PC-3 (cell line): ENCODE results near the gene TPK1. TPM values are rescaled to one million over a fixed set of nuclear protein-coding genes. Genes with fewer than 3 reads are reported as not detected.

Experiments
- ATAC-seq: fragments of 200-7000 bp; cut with Tn5 transposase; 2 replicates; pipeline ENCODE4 v1.9.1; 2020; ENCODE audit warnings: mild to moderate bottlenecking, moderate library complexity
- BruUV-seq: library from RNA; stranded (reverse); fragments of 400-500 nt; replicated peaks from 2 replicates; lab custom pipeline; 2021; lab: Mats Ljungman, UMichigan
- CTCF ChIA-PET: fragments of 300-600 bp; sonication (Branson Sonifier 250); formaldehyde crosslinking; loops from one replicate; lab custom pipeline; 2022; ENCODE audit warnings: antibody characterized with exemption; lab: Charles Lee
- POLR2A ChIA-PET: fragments of 300-600 bp; sonication (Branson Sonifier 250); formaldehyde crosslinking; loops from one replicate; lab custom pipeline; 2022; ENCODE audit warnings: antibody characterized with exemption; ENCODE audit not compliant: unreplicated experiment; lab: Charles Lee
- DNase-seq: peaks from one replicate; pipeline ENCODE4 v3.0.0-alpha.2; 2015
- H2AFZ ChIP-seq: fragments of 300-600 bp; sonication (generic); 2 replicates; pipeline ENCODE4 v1.6.0; 2016; ENCODE audit warnings: antibody characterized with exemption, low read length
- H3F3A ChIP-seq: fragments of 300-600 bp; sonication (generic); one replicate; pipeline ENCODE4 v1.6.0; 2017; ENCODE audit warnings: antibody characterized with exemption, low read length, control low read depth, mild to moderate bottlenecking; ENCODE audit not compliant: unreplicated experiment
- H3K27ac ChIP-seq: fragments of 300-600 bp; sonication (generic); 2 replicates; pipeline ENCODE4 v1.5.1; 2016; ENCODE audit warnings: mild to moderate bottlenecking, low read length
- H3K27me3 ChIP-seq: fragments of 300-600 bp; sonication (generic); 2 replicates; pipeline ENCODE4 v1.6.1; 2016; ENCODE audit warnings: low read length, mixed read lengths
- H3K36me3 ChIP-seq: fragments of 300-600 bp; sonication (generic); 2 replicates; pipeline ENCODE4 v1.6.1; 2016; ENCODE audit warnings: low read depth, mixed run types, low read length, mixed read lengths
- H3K4me1 ChIP-seq: fragments of 300-600 bp; sonication (generic); 2 replicates; pipeline ENCODE4 v1.5.1; 2016; ENCODE audit warnings: low read length; ENCODE audit not compliant: insufficient read depth
- H3K4me2 ChIP-seq: fragments of 300-600 bp; sonication (generic); 2 replicates; pipeline ENCODE4 v1.6.0; 2016; ENCODE audit warnings: low read length
- H3K4me3 ChIP-seq: fragments of 300-600 bp; sonication (generic); 2 replicates; pipeline ENCODE4 v1.5.1; 2016; ENCODE audit warnings: mild to moderate bottlenecking, low read length, mixed read lengths
- H3K79me2 ChIP-seq: fragments of 300-600 bp; sonication (generic); 2 replicates; pipeline ENCODE4 v1.6.1; 2017; ENCODE audit warnings: low read length, mixed read lengths
- H3K9ac ChIP-seq: fragments of 300-600 bp; sonication (generic); 2 replicates; pipeline ENCODE4 v1.6.0; 2016; ENCODE audit warnings: mild to moderate bottlenecking, low read length
- H3K9me2 ChIP-seq: fragments of 300-600 bp; sonication (generic); replicated peaks from 2 replicates; pipeline ENCODE4 v1.6.1; 2016; ENCODE audit warnings: mixed run types, low read length, mixed read lengths
- H3K9me3 ChIP-seq: fragments of 300-600 bp; sonication (generic); 2 replicates; pipeline ENCODE4 v1.6.1; 2016; ENCODE audit warnings: low read length, mixed read lengths
- H4K20me1 ChIP-seq: fragments of 300-600 bp; sonication (generic); 2 replicates; pipeline ENCODE4 v1.6.1; 2016; ENCODE audit warnings: low read length, mixed read lengths
- EZH2 ChIP-seq: fragments of 300-600 bp; sonication (generic); IDR thresholded peaks from one replicate; pipeline ENCODE4 v1.6.1; 2017; ENCODE audit warnings: antibody characterized with exemption, mild to moderate bottlenecking, low read length; ENCODE audit not compliant: unreplicated experiment
- EZH2phosphoT487 ChIP-seq: fragments of 300-600 bp; sonication (generic); IDR thresholded peaks from 2 replicates; pipeline ENCODE4 v1.6.1; 2018; ENCODE audit warnings: mild to moderate bottlenecking, antibody characterized with exemption, low read length, borderline replicate concordance
- intact Hi-C: fragments of 100-400 bp; cut with micrococcal nuclease; formaldehyde crosslinking; loops from 2 replicates; pipeline ENCODE4 v1.9.0; 2023
- total RNA-seq: library from RNA; depleted of rRNA; stranded (reverse); fragments of >200 nt; gene quantifications from 2 replicates; pipeline ENCODE4 v1.2.3, GENCODE V29; 2014
- TF ChIP-seq, protein P1 (sequence below): fragments of 300-600 bp; sonication (generic); conservative IDR thresholded peaks from 2 replicates; pipeline ENCODE4 v1.5.1; 2017; ENCODE audit warnings: antibody characterized with exemption, low read depth, mild to moderate bottlenecking, low read length

Gene TPK1
- total RNA-seq, 1 experiment from 2014 or later, result 4.5 TPM

DNA sequence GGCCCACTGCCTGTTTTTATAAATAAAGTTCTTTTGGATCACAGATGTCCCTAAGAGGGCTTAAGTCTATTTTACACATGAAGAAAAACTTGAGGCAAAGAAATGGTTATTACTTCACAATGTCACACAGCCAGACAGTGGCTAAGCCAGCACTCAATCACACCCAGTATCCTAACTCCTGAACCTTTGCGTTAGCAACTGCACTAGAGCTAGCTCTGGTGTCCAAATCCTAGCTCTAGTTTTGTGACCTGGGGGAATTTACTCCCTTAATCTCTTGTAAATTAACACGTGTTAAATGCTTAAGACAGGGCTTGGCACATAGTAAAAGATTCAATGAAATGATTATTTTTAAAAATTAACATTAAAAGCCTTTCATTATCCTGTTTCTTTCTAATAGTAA is 49.0 kb upstream of the TPK1 start:
- Histone ChIP-seq H3K79me2 (no peaks in the 10 kb centered on the region), H3K9ac (no peak overlapping the region), H3F3A (no peaks in the 10 kb centered on the region), H2AFZ (no peak overlapping the region), H3K4me1 (no peaks in the 10 kb centered on the region), H3K9me3 (no peaks in the 10 kb centered on the region), H3K4me2 (no peak overlapping the region), H3K4me3 (no peak overlapping the region), H3K36me3 (no peaks in the 10 kb centered on the region), H3K27ac (no peak overlapping the region), H3K9me2 (no peaks in the 10 kb centered on the region), H3K27me3 (peaks cover 66% of the 10 kb centered on the region), H4K20me1 (no peaks in the 10 kb centered on the region)
- DNase-seq, result no peak
- TF ChIP-seq EZH2phosphoT487 (no peak), EZH2 (no peak)
- TF ChIP-seq, protein P1, sequence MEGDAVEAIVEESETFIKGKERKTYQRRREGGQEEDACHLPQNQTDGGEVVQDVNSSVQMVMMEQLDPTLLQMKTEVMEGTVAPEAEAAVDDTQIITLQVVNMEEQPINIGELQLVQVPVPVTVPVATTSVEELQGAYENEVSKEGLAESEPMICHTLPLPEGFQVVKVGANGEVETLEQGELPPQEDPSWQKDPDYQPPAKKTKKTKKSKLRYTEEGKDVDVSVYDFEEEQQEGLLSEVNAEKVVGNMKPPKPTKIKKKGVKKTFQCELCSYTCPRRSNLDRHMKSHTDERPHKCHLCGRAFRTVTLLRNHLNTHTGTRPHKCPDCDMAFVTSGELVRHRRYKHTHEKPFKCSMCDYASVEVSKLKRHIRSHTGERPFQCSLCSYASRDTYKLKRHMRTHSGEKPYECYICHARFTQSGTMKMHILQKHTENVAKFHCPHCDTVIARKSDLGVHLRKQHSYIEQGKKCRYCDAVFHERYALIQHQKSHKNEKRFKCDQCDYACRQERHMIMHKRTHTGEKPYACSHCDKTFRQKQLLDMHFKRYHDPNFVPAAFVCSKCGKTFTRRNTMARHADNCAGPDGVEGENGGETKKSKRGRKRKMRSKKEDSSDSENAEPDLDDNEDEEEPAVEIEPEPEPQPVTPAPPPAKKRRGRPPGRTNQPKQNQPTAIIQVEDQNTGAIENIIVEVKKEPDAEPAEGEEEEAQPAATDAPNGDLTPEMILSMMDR, result no peak
- intact Hi-C loops, result no loop called here
- ChIA-PET CTCF (no interaction called here), POLR2A (no interaction called here)
- no TSS peak for BruUV-seq
- ATAC-seq, result no peak

DNA sequence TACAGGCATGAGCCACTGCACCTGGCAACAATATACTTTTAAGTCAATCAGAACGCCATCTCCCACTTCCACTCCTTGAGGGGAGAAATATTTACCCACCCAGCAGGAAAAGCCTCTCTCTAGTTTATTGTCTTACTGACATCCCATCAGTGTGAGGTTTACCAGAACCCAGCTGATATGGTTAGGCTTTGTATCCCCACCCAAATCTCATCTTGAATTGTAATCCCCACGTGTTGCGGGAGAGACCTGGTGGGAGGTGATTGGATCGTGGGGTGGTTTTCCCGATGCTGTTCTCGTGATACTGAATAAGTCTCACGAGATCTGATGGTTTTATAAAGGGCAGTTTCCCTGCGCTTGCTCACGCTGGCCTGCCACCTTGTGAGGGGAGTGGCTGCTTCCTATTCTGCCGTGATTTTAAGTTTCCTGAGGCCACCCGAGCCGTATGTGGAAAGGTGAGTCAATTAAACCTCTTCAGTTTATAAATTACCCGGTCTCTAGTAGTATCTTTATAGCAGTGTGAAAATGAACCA is 37.5 kb upstream of the TPK1 start:
- Histone ChIP-seq H4K20me1 (no peaks in the 10 kb centered on the region), H3K36me3 (no peaks in the 10 kb centered on the region), H3F3A (no peaks in the 10 kb centered on the region), H3K9me2 (no peaks in the 10 kb centered on the region), H3K79me2 (no peaks in the 10 kb centered on the region), H3K4me2 (no peak overlapping the region), H2AFZ (no peak overlapping the region), H3K27me3 (peaks cover 62% of the 10 kb centered on the region), H3K4me3 (no peak overlapping the region), H3K4me1 (no peaks in the 10 kb centered on the region), H3K9ac (no peak overlapping the region), H3K27ac (no peak overlapping the region), H3K9me3 (no peaks in the 10 kb centered on the region)
- no TSS peak for BruUV-seq
- ATAC-seq (no peak; the same call in 1 of the 2 replicates), DNase-seq (no peak)
- TF ChIP-seq, protein P1, result no peak
- TF ChIP-seq EZH2phosphoT487 (no peak), EZH2 (no peak)
- CTCF ChIA-PET, result no interaction called here
- POLR2A ChIA-PET, result no interaction called here
- intact Hi-C loops, result no loop called here

DNA sequence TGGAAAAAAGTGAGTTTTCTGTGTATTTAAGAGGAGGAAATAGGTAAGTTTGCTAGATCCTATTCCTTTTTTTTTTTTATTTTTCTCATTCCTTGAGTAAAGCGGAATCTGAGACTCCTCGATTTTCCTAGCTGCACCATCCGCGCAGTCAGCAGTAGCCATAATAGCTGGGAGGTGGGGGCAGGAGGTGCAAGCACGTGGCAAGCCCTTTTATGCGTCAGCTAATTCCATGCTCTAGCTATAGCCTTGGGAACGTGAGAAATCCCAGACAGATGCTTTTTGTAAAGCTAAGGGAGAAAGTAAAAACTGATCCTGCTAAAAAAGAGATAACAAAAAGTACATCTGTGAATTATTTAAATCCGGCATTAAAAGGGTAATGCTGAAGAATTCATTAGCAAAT is 33.2 kb upstream of the TPK1 start:
- H3K4me2 ChIP-seq, result no peak overlapping the region
- H3K27ac ChIP-seq, result no peak overlapping the region
- no peaks in the 10 kb centered on the region for H3K9me2 ChIP-seq
- no peaks in the 10 kb centered on the region for H3K4me1 ChIP-seq
- H3K9ac ChIP-seq, result no peak overlapping the region
- CTCF ChIA-PET, result no interaction called here
- POLR2A ChIA-PET, result no interaction called here
- no peak overlapping the region for H3K4me3 ChIP-seq
- peaks cover 59% of the 10 kb centered on the region for H3K27me3 ChIP-seq
- no peak for ATAC-seq
- BruUV-seq, result no TSS peak
- H3K9me3 ChIP-seq, result no peaks in the 10 kb centered on the region
- H3F3A ChIP-seq, result no peaks in the 10 kb centered on the region
- intact Hi-C loops, result no loop called here
- H3K36me3 ChIP-seq, result no peaks in the 10 kb centered on the region
- no peak for DNase-seq
- no peak overlapping the region for H2AFZ ChIP-seq
- no peak for TF ChIP-seq EZH2phosphoT487
- H4K20me1 ChIP-seq, result no peaks in the 10 kb centered on the region
- no peaks in the 10 kb centered on the region for H3K79me2 ChIP-seq
